Ishikawa (cell line): ENCODE measurements around the gene RAET1G.

Experiments used
- CEBPB ChIP-seq: IDR thresholded peaks from 2 replicates; pipeline ENCODE4 v1.6.1; 2012
- CREB1 ChIP-seq: IDR thresholded peaks from 2 replicates; pipeline ENCODE4 v1.6.1; 2012; ENCODE audit warnings: low read depth
- EGR1 ChIP-seq: IDR thresholded peaks from 2 replicates; pipeline ENCODE4 v1.6.1; 2012
- EP300 ChIP-seq: IDR thresholded peaks from 2 replicates; pipeline ENCODE4 v1.6.1; 2012; ENCODE audit warnings: borderline replicate concordance
- FOXM1 ChIP-seq: IDR thresholded peaks from 2 replicates; pipeline ENCODE4 v1.6.1; 2012; ENCODE audit warnings: low read depth, borderline replicate concordance
- MAX ChIP-seq: IDR thresholded peaks from 2 replicates; pipeline ENCODE4 v1.6.1; 2012
- NFIC ChIP-seq: IDR thresholded peaks from 2 replicates; pipeline ENCODE4 v1.6.1; 2012
- RAD21 ChIP-seq: IDR thresholded peaks from 2 replicates; pipeline ENCODE4 v1.6.1; 2012; ENCODE audit warnings: low read depth
- TAF1 ChIP-seq: IDR thresholded peaks from 2 replicates; pipeline ENCODE4 v1.6.1; 2012; ENCODE audit warnings: low read depth, mild to moderate bottlenecking
- TCF12 ChIP-seq: IDR thresholded peaks from 2 replicates; pipeline ENCODE4 v1.6.1; 2012; ENCODE audit warnings: low read depth
- TEAD4 ChIP-seq: IDR thresholded peaks from 2 replicates; pipeline ENCODE4 v1.6.1; 2012
- USF1 ChIP-seq: IDR thresholded peaks from 2 replicates; pipeline ENCODE4 v1.6.1; 2012
- YY1 ChIP-seq: IDR thresholded peaks from 2 replicates; pipeline ENCODE4 v1.6.1; 2012; ENCODE audit warnings: low read depth
- ZBTB7A ChIP-seq: IDR thresholded peaks from 2 replicates; pipeline ENCODE4 v1.6.1; 2012; ENCODE audit warnings: low read depth
- TF ChIP-seq, protein P1 (sequence below): IDR thresholded peaks from 2 replicates; pipeline ENCODE4 v1.6.1; 2012; ENCODE audit warnings: low read depth, mild to moderate bottlenecking

RAET1G gene

GRCh38 chr6:149884215-149884614, 38.7 kb downstream of the RAET1G start:
- no peak for TF ChIP-seq RAD21
- no peak for TF ChIP-seq YY1
- no peak for TF ChIP-seq TEAD4
- no peak for TF ChIP-seq TAF1
- TF ChIP-seq NFIC = no peak
- TF ChIP-seq EGR1 = no peak
- TF ChIP-seq TCF12 = no peak
- TF ChIP-seq CEBPB = no peak
- TF ChIP-seq, protein P1, sequence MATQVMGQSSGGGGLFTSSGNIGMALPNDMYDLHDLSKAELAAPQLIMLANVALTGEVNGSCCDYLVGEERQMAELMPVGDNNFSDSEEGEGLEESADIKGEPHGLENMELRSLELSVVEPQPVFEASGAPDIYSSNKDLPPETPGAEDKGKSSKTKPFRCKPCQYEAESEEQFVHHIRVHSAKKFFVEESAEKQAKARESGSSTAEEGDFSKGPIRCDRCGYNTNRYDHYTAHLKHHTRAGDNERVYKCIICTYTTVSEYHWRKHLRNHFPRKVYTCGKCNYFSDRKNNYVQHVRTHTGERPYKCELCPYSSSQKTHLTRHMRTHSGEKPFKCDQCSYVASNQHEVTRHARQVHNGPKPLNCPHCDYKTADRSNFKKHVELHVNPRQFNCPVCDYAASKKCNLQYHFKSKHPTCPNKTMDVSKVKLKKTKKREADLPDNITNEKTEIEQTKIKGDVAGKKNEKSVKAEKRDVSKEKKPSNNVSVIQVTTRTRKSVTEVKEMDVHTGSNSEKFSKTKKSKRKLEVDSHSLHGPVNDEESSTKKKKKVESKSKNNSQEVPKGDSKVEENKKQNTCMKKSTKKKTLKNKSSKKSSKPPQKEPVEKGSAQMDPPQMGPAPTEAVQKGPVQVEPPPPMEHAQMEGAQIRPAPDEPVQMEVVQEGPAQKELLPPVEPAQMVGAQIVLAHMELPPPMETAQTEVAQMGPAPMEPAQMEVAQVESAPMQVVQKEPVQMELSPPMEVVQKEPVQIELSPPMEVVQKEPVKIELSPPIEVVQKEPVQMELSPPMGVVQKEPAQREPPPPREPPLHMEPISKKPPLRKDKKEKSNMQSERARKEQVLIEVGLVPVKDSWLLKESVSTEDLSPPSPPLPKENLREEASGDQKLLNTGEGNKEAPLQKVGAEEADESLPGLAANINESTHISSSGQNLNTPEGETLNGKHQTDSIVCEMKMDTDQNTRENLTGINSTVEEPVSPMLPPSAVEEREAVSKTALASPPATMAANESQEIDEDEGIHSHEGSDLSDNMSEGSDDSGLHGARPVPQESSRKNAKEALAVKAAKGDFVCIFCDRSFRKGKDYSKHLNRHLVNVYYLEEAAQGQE = no peak

GRCh38 chr6:149881860-149882259, 41.1 kb downstream of the RAET1G start:
- TF ChIP-seq TAF1 (no peak), CEBPB (no peak), YY1 (no peak), EGR1 (no peak), RAD21 (no peak), EP300 (no peak), ZBTB7A (no peak), FOXM1 (no peak), NFIC (no peak), TCF12 (no peak), TEAD4 (no peak), CREB1 (no peak), MAX (no peak), USF1 (no peak)
- TF ChIP-seq, protein P1 = no peak

DNA sequence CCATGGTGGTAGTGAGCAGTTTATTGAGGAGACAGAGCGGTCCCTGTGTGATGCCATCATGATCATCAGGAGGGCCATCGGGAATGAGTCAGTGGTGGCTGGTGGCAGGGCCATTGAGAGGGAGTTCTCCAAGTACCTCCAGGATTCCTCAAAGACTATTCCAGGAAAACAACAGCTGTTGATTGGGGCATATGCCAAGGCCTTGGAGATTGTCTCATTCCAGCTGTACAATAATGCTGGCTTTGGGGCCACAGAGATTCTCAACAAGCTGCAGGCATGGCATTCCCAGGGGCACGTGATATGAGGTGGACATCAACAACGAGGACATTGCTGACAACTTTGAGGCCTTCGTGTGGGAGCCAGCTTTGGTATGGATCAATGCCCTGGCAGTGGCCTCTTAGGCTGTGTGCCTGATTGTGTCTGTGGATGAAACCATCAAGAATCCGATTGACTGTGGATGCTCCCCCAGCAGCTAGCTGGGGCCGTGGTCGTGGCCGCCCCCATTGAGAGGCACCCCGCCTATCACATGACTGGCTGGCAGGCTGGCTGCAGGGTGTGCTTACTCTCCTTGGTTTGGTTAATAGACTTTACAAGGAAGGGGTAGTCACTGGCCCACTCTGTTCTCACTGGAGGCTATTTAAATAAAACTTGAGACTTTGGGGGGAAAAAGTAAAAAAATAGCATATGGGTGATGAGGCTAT, 41.7 kb downstream of the RAET1G start:
- TF ChIP-seq YY1 (no peak), NFIC (no peak), EGR1 (no peak), RAD21 (no peak), FOXM1 (no peak), USF1 (no peak), EP300 (no peak), MAX (no peak), CEBPB (no peak), TEAD4 (no peak), ZBTB7A (no peak), TAF1 (no peak), TCF12 (no peak), CREB1 (no peak)
- TF ChIP-seq, protein P1 = no peak

DNA sequence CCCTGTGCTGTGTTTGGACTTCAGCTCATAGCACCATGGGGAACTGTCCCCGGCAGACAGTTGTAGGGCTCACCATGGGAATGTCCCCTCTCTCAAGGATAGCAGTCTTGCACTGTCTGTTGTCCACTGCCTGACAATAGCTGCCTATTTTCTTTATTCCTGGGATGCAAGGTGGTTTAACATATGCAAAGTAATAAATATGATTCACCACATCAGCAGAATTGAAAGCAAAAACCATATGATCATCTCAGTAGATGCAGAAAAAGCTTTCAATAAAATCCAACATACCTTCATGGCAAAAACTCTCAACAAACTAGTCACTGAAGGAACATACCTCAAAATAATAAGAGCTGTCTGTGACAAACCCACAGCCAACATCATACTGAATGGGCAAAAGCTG, 45.3 kb downstream of the RAET1G start:
- TF ChIP-seq NFIC (no peak), ZBTB7A (no peak), YY1 (no peak), TAF1 (no peak), RAD21 (no peak), FOXM1 (no peak), EP300 (no peak), CEBPB (no peak), MAX (no peak), EGR1 (no peak), TCF12 (no peak), USF1 (no peak), CREB1 (no peak), TEAD4 (no peak)
- TF ChIP-seq, protein P1 = no peak
